Spleen (tissue), 11 donors: ENCODE results near the gene OGDHL. TPM values are rescaled to one million over a fixed set of nuclear protein-coding genes. Genes with fewer than 3 reads are reported as not detected.

Experiments
- DNase-seq: peaks from one replicate; pipeline ENCODE4 v3.0.0-alpha.2; 2020
- H3K27ac ChIP-seq, 8 donors: fragments of 200-600 bp; sonication (generic) in 7 of 8; 1 replicate in 4 of 8; 2 replicates in 4 of 8; pipeline versions ENCODE4 v1.5.0 to v1.8.0; 2016 to 2021; ENCODE audit warnings: inconsistent platforms in 4 of 8, mild to moderate bottlenecking in 4 of 8, moderate library complexity in 1 of 8
- H3K27me3 ChIP-seq, 7 donors: fragments of 200-600 bp; sonication (generic) in 6 of 7; replicated peaks in 1 of 7; 1 replicate in 4 of 7; 2 replicates in 3 of 7; pipeline versions ENCODE4 v1.5.0 to v1.8.0; 2016 to 2021; ENCODE audit warnings: inconsistent platforms in 3 of 7, mild to moderate bottlenecking in 1 of 7
- H3K36me3 ChIP-seq, 6 donors: fragments of 200-600 bp; sonication (generic) in 5 of 6; 1 replicate in 4 of 6; 2 replicates in 2 of 6; pipeline versions ENCODE4 v1.5.0 to v1.8.0; 2016 to 2021; ENCODE audit warnings: inconsistent platforms in 2 of 6
- H3K4me1 ChIP-seq, 6 donors: fragments of 200-600 bp; sonication (generic) in 5 of 6; 1 replicate in 3 of 6; 2 replicates in 3 of 6; pipeline versions ENCODE4 v1.5.0 to v1.8.0; 2016 to 2021; ENCODE audit warnings: inconsistent platforms in 3 of 6
- H3K4me3 ChIP-seq, 8 donors: fragments of 200-600 bp; sonication (generic) in 7 of 8; 1 replicate in 4 of 8; 2 replicates in 4 of 8; pipeline versions ENCODE4 v1.5.0 to v1.8.0; 2016 to 2021; ENCODE audit warnings: inconsistent platforms in 4 of 8, mild to moderate bottlenecking in 4 of 8, moderate library complexity in 2 of 8
- H3K9me3 ChIP-seq, 8 donors: fragments of 200-600 bp; sonication (generic) in 7 of 8; 1 replicate in 4 of 8; 2 replicates in 4 of 8; pipeline versions ENCODE4 v1.5.0 to v1.8.0; 2016 to 2021; ENCODE audit warnings: inconsistent platforms in 4 of 8
- CTCF ChIP-seq, 11 experiments: fragments of 200-600 bp in 7 of 11; fragments of 450-650 bp in 4 of 11; sonication (generic) in 4 of 11; IDR thresholded peaks in 8 of 11; conservative IDR thresholded peaks in 3 of 11; 1 replicate in 7 of 11; 2 replicates in 4 of 11; pipeline versions ENCODE4 v1.4.0 to v1.8.0; 2016 to 2021; ENCODE audit warnings: antibody characterized with exemption in 11 of 11, inconsistent platforms in 4 of 11, mild to moderate bottlenecking in 1 of 11
- POLR2A ChIP-seq, 3 donors: fragments of 450-650 bp; IDR thresholded peaks; one replicate each; pipeline ENCODE4 v1.5.1; 2017; ENCODE audit warnings: antibody characterized with exemption in 3 of 3, mild to moderate bottlenecking in 1 of 3
- POLR2AphosphoS5 ChIP-seq, 3 donors: sonication (generic); formaldehyde crosslinking; IDR thresholded peaks; one replicate each; pipeline ENCODE4 v1.5.1; 2017; ENCODE audit warnings: antibody characterized with exemption in 3 of 3
- WGBS, 5 donors: extraction: QIAGEN DNeasy Blood & Tissue Kit in 3 of 5; methylation state at CpG; one replicate each; pipeline versions ENCODE4 v1.1.5 to v1.1.7; 2013 to 2018; 5-methylcytosine and 5-hydroxymethylcytosine counted together
- intact Hi-C: fragments of 100-400 bp; cut with DNase I; formaldehyde crosslinking; loops from one replicate; pipeline ENCODE4 v1.15.0; 2023; ENCODE audit warnings: low total_unique reads
- polyA plus RNA-seq, 3 donors: library from polyadenylated mRNA; stranded (reverse); fragments of 200-250 nt; gene quantifications; one replicate each; pipeline ENCODE4 v1.2.1, GENCODE V29; 2013
- total RNA-seq, 7 donors: library from RNA; depleted of rRNA in 3 of 7; stranded (reverse); fragments of >200 nt in 3 of 7; fragmentation: NEBNext Ultra II Directional in 4 of 7; extraction: Animal tissue kit (Norgen Biotek cat#: 25700) in 4 of 7; gene quantifications; one replicate each; pipeline versions ENCODE4 v1.1.0 to v1.2.1, GENCODE V29; 2016 to 2021
- donor health status: healthy with polysubstance abuse.
- donor health status: DM: no; HTN: no; CAD: no; lungs with moderate emphysema.
- donor health status: DM: no; HTN: no; CAD: no.
- donor health status: Bipolar disorder and iron deficiency.
- donor health status: healthy.
- donor health status: DM: no; HTN: no; CAD: no.
- donor health status: DM: yes; HTN: yes; CAD: no.

OGDHL gene
- total and polyA plus RNA-seq, 10 donors, result 0.09 to 1.6 (median 0.19) TPM; not detected in 2

GRCh38 chr10:49746626-49747302, 15.4 kb downstream of the OGDHL start:
- no peak overlapping the region for H3K4me3 ChIP-seq
- DNase-seq, result peak; percentile 67
- H3K36me3 ChIP-seq, result no peaks in the 10 kb centered on the region
- no peak overlapping the region for H3K27ac ChIP-seq
- no peaks in the 10 kb centered on the region for H3K4me1 ChIP-seq
- WGBS, 5 donors, result 91 to 96% (median 95%) methylated on average over 15 to 20 of the region's 20 CpGs
- H3K27me3 ChIP-seq, result peaks cover 0 to 37% (median 0%) of the 10 kb centered on the region in 7 donors
- TF ChIP-seq CTCF (IDR thresholded peaks at IDR 0.05 in 8 of 11, conservative IDR thresholded peaks at IDR 0.05 in 3 of 11), result no peak
- no peak for TF ChIP-seq POLR2A (IDR thresholded peaks at IDR 0.05)
- no peak for TF ChIP-seq POLR2AphosphoS5 (IDR thresholded peaks at IDR 0.05)
- intact Hi-C loops, result no loop called here
- no peaks in the 10 kb centered on the region for H3K9me3 ChIP-seq

- intact Hi-C loops, result no loop called here
- TF ChIP-seq CTCF (IDR thresholded peaks at IDR 0.05 in 8 of 11, conservative IDR thresholded peaks at IDR 0.05 in 3 of 11) (no peak), POLR2AphosphoS5 (IDR thresholded peaks at IDR 0.05) (no peak), POLR2A (IDR thresholded peaks at IDR 0.05) (no peak)
- DNase-seq, result peak; percentile 41
- no peak overlapping the region for H3K27ac ChIP-seq
- 88 to 96% (median 95%) methylated on average over 11 to 12 of the region's 12 CpGs for WGBS, 5 donors
- no peaks in the 10 kb centered on the region for H3K4me1 ChIP-seq
- H3K4me3 ChIP-seq, result no peak overlapping the region
- H3K36me3 ChIP-seq, result no peaks in the 10 kb centered on the region
- no peaks in the 10 kb centered on the region for H3K9me3 ChIP-seq
- peaks cover 0 to 28% (median 0%) of the 10 kb centered on the region in 7 donors for H3K27me3 ChIP-seq
Measured at GRCh38 chr10:49745756-49746155, 16.4 kb downstream of the OGDHL start.

- Histone ChIP-seq H3K36me3 (no peaks in the 10 kb centered on the region), H3K27me3 (peaks cover 0 to 26% (median 0%) of the 10 kb centered on the region in 7 donors), H3K9me3 (no peaks in the 10 kb centered on the region), H3K4me3 (no peak overlapping the region), H3K27ac (no peak overlapping the region), H3K4me1 (no peaks in the 10 kb centered on the region)
- 78 to 88% (median 84%) methylated on average over 8 to 13 of the region's 13 CpGs for WGBS, 5 donors
- no peak for TF ChIP-seq POLR2AphosphoS5 (IDR thresholded peaks at IDR 0.05)
- TF ChIP-seq POLR2A (IDR thresholded peaks at IDR 0.05), result no peak
- no peak for TF ChIP-seq CTCF (IDR thresholded peaks at IDR 0.05 in 8 of 11, conservative IDR thresholded peaks at IDR 0.05 in 3 of 11)
- intact Hi-C loops, result no loop called here
- DNase-seq, result peak; percentile 61
Measured at GRCh38 chr10:49744924-49745605, 17.1 kb downstream of the OGDHL start.

GRCh38 chr10:49744091-49744685, 17.9 kb downstream of the OGDHL start:
- H3K27me3 ChIP-seq, result peaks cover 0 to 20% (median 0%) of the 10 kb centered on the region in 7 donors
- DNase-seq, result peak; percentile 71
- no peak overlapping the region for H3K4me3 ChIP-seq
- intact Hi-C loops, result no loop called here
- H3K36me3 ChIP-seq, result no peaks in the 10 kb centered on the region
- WGBS, 5 donors, result 71 to 87% (median 82%) methylated on average over 6 of the region's 6 CpGs
- no peaks in the 10 kb centered on the region for H3K4me1 ChIP-seq
- H3K9me3 ChIP-seq, result no peaks in the 10 kb centered on the region
- H3K27ac ChIP-seq, result no peak overlapping the region
- TF ChIP-seq CTCF (IDR thresholded peaks at IDR 0.05 in 8 of 11, conservative IDR thresholded peaks at IDR 0.05 in 3 of 11), result no peak
- no peak for TF ChIP-seq POLR2AphosphoS5 (IDR thresholded peaks at IDR 0.05)
